Mesenchymal stem cell (in vitro differentiated cells and primary cell): ENCODE measurements around the gene MPL. TPM values are rescaled to one million over a fixed set of nuclear protein-coding genes. Genes with fewer than 3 reads are reported as not detected.

Experiments
- DNase-seq: peaks from one replicate; pipeline ENCODE4 v3.0.0-alpha.2; 2013
- H2AFZ ChIP-seq: one replicate; pipeline ENCODE4 v1.6.1; 2013; ENCODE audit warnings: low read depth, mild to moderate bottlenecking, control low read depth, inconsistent platforms, low read length, moderate library complexity
- H2AK5ac ChIP-seq: 2 replicates; pipeline ENCODE4 v1.6.1; 2013; ENCODE audit warnings: low read length, moderate library complexity, mild to moderate bottlenecking, inconsistent platforms; ENCODE audit not compliant: severe bottlenecking
- H2BK120ac ChIP-seq: one replicate; pipeline ENCODE4 v1.6.1; 2013; ENCODE audit warnings: low read depth, mild to moderate bottlenecking, inconsistent platforms, low read length, moderate library complexity
- H2BK12ac ChIP-seq, 2 experiments: one replicate each; pipeline ENCODE4 v1.6.1; 2013; ENCODE audit warnings: inconsistent platforms in 2 of 2, low read length in 2 of 2, mild to moderate bottlenecking in 2 of 2, moderate library complexity in 2 of 2, control low read depth in 1 of 2
- H2BK15ac ChIP-seq: one replicate; pipeline ENCODE4 v1.6.1; 2013; ENCODE audit warnings: mild to moderate bottlenecking, low read depth, inconsistent platforms; ENCODE audit not compliant: poor library complexity, severe bottlenecking
- H2BK5ac ChIP-seq: 2 replicates; pipeline ENCODE4 v1.6.1; 2013; ENCODE audit warnings: low read depth, mild to moderate bottlenecking, low read length, control low read depth, inconsistent platforms; ENCODE audit not compliant: poor library complexity, severe bottlenecking
- H3K14ac ChIP-seq, 2 experiments: one replicate each; pipeline ENCODE4 v1.6.1; 2013; ENCODE audit warnings: inconsistent platforms in 2 of 2, low read length in 2 of 2, control low read depth in 1 of 2, mild to moderate bottlenecking in 1 of 2, moderate library complexity in 1 of 2
- H3K18ac ChIP-seq, 2 experiments: one replicate each; pipeline ENCODE4 v1.6.1; 2013; ENCODE audit warnings: inconsistent platforms in 2 of 2, low read length in 2 of 2, control low read depth in 1 of 2, low read depth in 1 of 2, mild to moderate bottlenecking in 1 of 2
- H3K23ac ChIP-seq, 2 experiments: one replicate each; pipeline ENCODE4 v1.6.1; 2013; ENCODE audit warnings: inconsistent platforms in 2 of 2, low read length in 2 of 2, mild to moderate bottlenecking in 2 of 2, moderate library complexity in 2 of 2, control low read depth in 1 of 2
- H3K27ac ChIP-seq: 2 replicates; pipeline ENCODE4 v1.5.1; 2013; ENCODE audit warnings: mild to moderate bottlenecking, moderate library complexity, low read length, control low read depth, inconsistent platforms; ENCODE audit not compliant: poor library complexity, severe bottlenecking
- H3K27me3 ChIP-seq, 2 experiments: 2 replicates each; pipeline versions ENCODE4 v1.6.1 to v1.7.0; 2013; ENCODE audit warnings: low read length in 2 of 2, mild to moderate bottlenecking in 2 of 2, moderate library complexity in 2 of 2, control low read depth in 1 of 2, inconsistent platforms in 1 of 2; ENCODE audit not compliant: control insufficient read depth in 1 of 2, insufficient read depth in 1 of 2
- H3K36me3 ChIP-seq, 2 experiments: 2 replicates each; pipeline versions ENCODE4 v1.6.1 to v1.7.0; 2013; ENCODE audit warnings: low read length in 2 of 2, control low read depth in 1 of 2, inconsistent platforms in 1 of 2, low read depth in 1 of 2, mild to moderate bottlenecking in 1 of 2; ENCODE audit not compliant: insufficient read depth in 2 of 2, control insufficient read depth in 1 of 2
- H3K4ac ChIP-seq, 2 experiments: one replicate each; pipeline ENCODE4 v1.6.1; 2013; ENCODE audit warnings: inconsistent platforms in 2 of 2, low read length in 2 of 2, mild to moderate bottlenecking in 2 of 2, moderate library complexity in 2 of 2, control low read depth in 1 of 2, low read depth in 1 of 2
- H3K4me1 ChIP-seq: 2 replicates; pipeline ENCODE4 v1.6.1; 2013; ENCODE audit warnings: low read depth, low read length, control low read depth; ENCODE audit not compliant: control insufficient read depth, insufficient read depth
- H3K4me2 ChIP-seq: 2 replicates; pipeline ENCODE4 v1.6.1; 2013; ENCODE audit warnings: low read length, mild to moderate bottlenecking, inconsistent platforms; ENCODE audit not compliant: poor library complexity, severe bottlenecking
- H3K4me3 ChIP-seq, 2 experiments: 2 replicates each; pipeline versions ENCODE4 v1.5.1 to v1.7.0; 2013; ENCODE audit warnings: low read length in 2 of 2, mild to moderate bottlenecking in 2 of 2, control low read depth in 1 of 2, low read depth in 1 of 2; ENCODE audit not compliant: insufficient read depth in 1 of 2
- H3K79me1 ChIP-seq: replicated peaks from 2 replicates; pipeline ENCODE4 v1.6.1; 2013; ENCODE audit warnings: mild to moderate bottlenecking, control low read depth, low read length, inconsistent platforms; ENCODE audit not compliant: poor library complexity, severe bottlenecking
- H3K9ac ChIP-seq: 2 replicates; pipeline ENCODE4 v1.7.0; 2013; ENCODE audit warnings: mild to moderate bottlenecking, low read length, moderate library complexity
- H3K9me3 ChIP-seq: 2 replicates; pipeline ENCODE4 v1.7.0; 2013; ENCODE audit warnings: mild to moderate bottlenecking, low read length; ENCODE audit not compliant: control insufficient read depth
- H4K8ac ChIP-seq: one replicate; pipeline ENCODE4 v1.6.1; 2013; ENCODE audit warnings: inconsistent platforms, mild to moderate bottlenecking, low read length, moderate library complexity
- H4K91ac ChIP-seq: one replicate; pipeline ENCODE4 v1.6.1; 2013; ENCODE audit warnings: mild to moderate bottlenecking, low read length, inconsistent platforms
- WGBS: methylation state at CpG from one replicate; pipeline ENCODE4 v1.1.7; 2013; ENCODE audit warnings: mixed read lengths; 5-methylcytosine and 5-hydroxymethylcytosine counted together
- polyA plus RNA-seq, 2 experiments: library from polyadenylated mRNA; stranded (reverse); fragments of 200-250 nt; gene quantifications; one replicate each; pipeline ENCODE4 v1.2.3, GENCODE V29; 2013

Gene MPL
- polyA plus RNA-seq (2013, experiment 1 of 2): 0.07 TPM
- not detected for polyA plus RNA-seq (2013, experiment 2 of 2)

DNA sequence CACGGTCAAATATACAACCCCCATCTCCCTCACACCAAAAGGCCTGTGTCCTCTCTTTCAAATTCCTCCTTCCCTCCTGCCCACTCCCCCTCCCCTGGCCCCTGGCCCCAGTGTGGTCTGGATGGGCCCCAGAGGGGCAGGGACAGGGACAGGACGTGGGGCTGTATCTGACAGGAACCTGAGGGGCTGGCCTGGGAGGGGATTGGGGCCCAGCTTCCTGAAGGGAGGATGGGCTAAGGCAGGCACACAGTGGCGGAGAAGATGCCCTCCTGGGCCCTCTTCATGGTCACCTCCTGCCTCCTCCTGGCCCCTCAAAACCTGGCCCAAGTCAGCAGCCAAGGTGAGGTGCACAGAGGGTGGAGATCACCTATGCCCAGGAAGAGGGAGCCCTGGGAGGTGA is at the start of gene MPL:
MPL (plus strand) TSS at position 231 of the 400 bp plus-strand sequence; CDS start at position 262, 31 bp downstream.
- Histone ChIP-seq H3K9ac (no peak within 1 kb of the TSS), H3K23ac (no peak within 1 kb of the TSS), H4K91ac (no peak within 1 kb of the TSS), H3K9me3 (no peaks in the 10 kb centered on the region), H3K4me2 (no peak within 1 kb of the TSS), H2BK15ac (peak within 1 kb of the TSS; percentile 30), H3K79me1 (no peaks in the 10 kb centered on the region), H3K14ac (no peak within 1 kb of the TSS), H3K27me3 (peaks cover 16 to 22% of the 10 kb centered on the region in 2 experiments), H3K18ac (no peak within 1 kb of the TSS), H2AK5ac (no peak within 1 kb of the TSS), H3K4me1 (peaks cover 1% of the 10 kb centered on the region), H3K27ac (no peak within 1 kb of the TSS), H3K4me3 (no peak within 1 kb of the TSS), H2AFZ (no peak within 1 kb of the TSS), H2BK5ac (no peak within 1 kb of the TSS), H4K8ac (no peak within 1 kb of the TSS), H2BK12ac (no peak within 1 kb of the TSS), H3K36me3 (no peaks in the 10 kb centered on the region), H2BK120ac (no peak within 1 kb of the TSS), H3K4ac (no peak within 1 kb of the TSS)
- 35% methylated on average over 2 of the region's 3 CpGs for WGBS
- DNase-seq: no peak

GRCh38 chr1:43288058-43288784 is 49.4 kb upstream of the MPL start:
- H4K8ac ChIP-seq: no peak overlapping the region
- H4K91ac ChIP-seq: no peak overlapping the region
- H3K18ac ChIP-seq: no peak overlapping the region
- no peak overlapping the region for H3K4me2 ChIP-seq
- no peak overlapping the region for H3K27ac ChIP-seq
- H3K23ac ChIP-seq: no peak overlapping the region
- no peak overlapping the region for H3K14ac ChIP-seq
- H2BK15ac ChIP-seq: no peak overlapping the region
- H3K4me1 ChIP-seq: peaks cover 2% of the 10 kb centered on the region
- no peak overlapping the region for H3K4me3 ChIP-seq
- H2BK5ac ChIP-seq: no peak overlapping the region
- H2BK12ac ChIP-seq: no peak overlapping the region
- no peaks in the 10 kb centered on the region for H3K36me3 ChIP-seq
- H3K9ac ChIP-seq: no peak overlapping the region
- 93% methylated on average over 7 of the region's 9 CpGs for WGBS
- H3K9me3 ChIP-seq: no peaks in the 10 kb centered on the region
- no peak overlapping the region for H3K4ac ChIP-seq
- peaks cover 21 to 26% of the 10 kb centered on the region in 2 experiments for H3K27me3 ChIP-seq
- DNase-seq: no peak
- H2BK120ac ChIP-seq: no peak overlapping the region
- H2AK5ac ChIP-seq: no peak overlapping the region
- no peaks in the 10 kb centered on the region for H3K79me1 ChIP-seq
- no peak overlapping the region for H2AFZ ChIP-seq

- H2BK5ac ChIP-seq: no peak overlapping the region
- peaks cover 21 to 23% of the 10 kb centered on the region in 2 experiments for H3K27me3 ChIP-seq
- H3K9me3 ChIP-seq: no peaks in the 10 kb centered on the region
- H4K8ac ChIP-seq: no peak overlapping the region
- no peak overlapping the region for H2AFZ ChIP-seq
- no peak overlapping the region for H3K4me3 ChIP-seq
- no peak overlapping the region for H2BK12ac ChIP-seq
- no peak overlapping the region for H2AK5ac ChIP-seq
- no peaks in the 10 kb centered on the region for H3K79me1 ChIP-seq
- no peak overlapping the region for H2BK15ac ChIP-seq
- no peak overlapping the region for H4K91ac ChIP-seq
- H3K36me3 ChIP-seq: no peaks in the 10 kb centered on the region
- H3K23ac ChIP-seq: no peak overlapping the region
- WGBS: 93% methylated on average over 12 of the region's 12 CpGs
- no peak overlapping the region for H3K9ac ChIP-seq
- H3K14ac ChIP-seq: no peak overlapping the region
- no peak overlapping the region for H3K27ac ChIP-seq
- no peak overlapping the region for H2BK120ac ChIP-seq
- no peak overlapping the region for H3K18ac ChIP-seq
- peaks cover 5% of the 10 kb centered on the region for H3K4me1 ChIP-seq
- DNase-seq: no peak
- no peak overlapping the region for H3K4ac ChIP-seq
- H3K4me2 ChIP-seq: no peak overlapping the region
Observed at GRCh38 chr1:43288785-43289706, 48.6 kb upstream of the MPL start.

DNA sequence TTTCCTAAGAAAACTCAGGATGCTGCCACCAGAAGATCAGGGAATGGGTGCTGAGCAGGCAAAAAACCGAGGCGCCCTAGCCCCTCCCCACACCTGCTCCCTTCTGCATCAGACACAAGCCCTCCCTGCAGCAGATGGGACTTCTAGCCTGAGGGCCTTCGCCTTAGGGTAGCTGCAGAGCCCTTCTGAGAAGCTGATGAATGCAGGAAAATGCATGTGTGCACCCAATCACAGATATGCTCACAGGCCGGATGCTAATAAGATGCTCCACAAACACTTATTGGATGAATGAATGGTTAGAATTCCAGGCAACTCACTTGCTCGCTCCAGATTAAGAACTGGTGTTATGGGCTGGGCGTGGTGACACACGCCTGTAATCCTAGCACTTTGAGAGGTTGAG is 45.4 kb upstream of the MPL start:
- Histone ChIP-seq H3K4ac (no peak overlapping the region), H3K27ac (no peak overlapping the region), H3K4me2 (no peak overlapping the region), H3K36me3 (no peaks in the 10 kb centered on the region), H2AK5ac (no peak overlapping the region), H3K23ac (no peak overlapping the region), H3K79me1 (no peaks in the 10 kb centered on the region), H2BK120ac (no peak overlapping the region), H3K4me3 (no peak overlapping the region), H2BK5ac (no peak overlapping the region), H4K91ac (no peak overlapping the region), H3K4me1 (peaks cover 13% of the 10 kb centered on the region), H4K8ac (no peak overlapping the region), H3K9ac (no peak overlapping the region), H3K14ac (no peak overlapping the region), H2BK15ac (no peak overlapping the region), H3K27me3 (peaks cover 11 to 12% of the 10 kb centered on the region in 2 experiments), H2BK12ac (no peak overlapping the region), H3K9me3 (no peaks in the 10 kb centered on the region), H3K18ac (no peak overlapping the region), H2AFZ (no peak overlapping the region)
- 84% methylated on average over 7 of the region's 7 CpGs for WGBS
- no peak for DNase-seq
